SK-N-SH (cell line): Measurements from ENCODE around the gene ZDHHC11. TPM values are rescaled to one million over a fixed set of nuclear protein-coding genes. Genes with fewer than 3 reads are reported as not detected.

Experiments
- CTCF ChIA-PET: fragments of 300-600, 350-600 bp; formaldehyde crosslinking; extraction: SDS; loops from one replicate; lab custom pipeline; 2021; lab: Yijun Ruan, JAX
- POLR2A ChIA-PET: fragments of 350-600 bp; sonication (Branson Sonifier 250); formaldehyde crosslinking; extraction: SDS; loops from one replicate; lab custom pipeline; 2020; ENCODE audit warnings: antibody characterized with exemption, inconsistent platforms; lab: Yijun Ruan, JAX
- DNase-seq: peaks from one replicate; pipeline ENCODE4 v3.0.0; 2012
- H2AFZ ChIP-seq: fragments of 200-600 bp; sonication (generic); 2 replicates; pipeline ENCODE4 v1.8.1; 2016; ENCODE audit warnings: antibody characterized with exemption, mild to moderate bottlenecking, low read depth
- H3F3A ChIP-seq: fragments of 200-600 bp; sonication (generic); replicated peaks from 2 replicates; pipeline ENCODE3; 2016; ENCODE audit warnings: antibody characterized with exemption, mild to moderate bottlenecking; ENCODE audit not compliant: insufficient read depth
- H3K27ac ChIP-seq, 2 experiments: fragments of 200-500 bp in 1 of 2; fragments of 200-600 bp in 1 of 2; sonication (Bioruptor generic) in 1 of 2; sonication (generic), shearing (Covaris generic) in 1 of 2; 2 replicates each; pipeline versions ENCODE4 v1.5.1 to v1.6.1; 2014 to 2016; ENCODE audit warnings: low read depth in 2 of 2, inconsistent platforms in 1 of 2, low read length in 1 of 2, mild to moderate bottlenecking in 1 of 2, mixed read lengths in 1 of 2
- H3K27me3 ChIP-seq: fragments of 200-600 bp; sonication (generic), shearing (Covaris generic); 2 replicates; pipeline ENCODE4 v1.6.1; 2016; ENCODE audit warnings: mixed run types; ENCODE audit not compliant: insufficient read depth
- H3K36me3 ChIP-seq, 2 experiments: fragments of 200-500 bp in 1 of 2; fragments of 200-600 bp in 1 of 2; sonication (Bioruptor generic) in 1 of 2; sonication (generic) in 1 of 2; replicated peaks in 1 of 2; 2 replicates each; pipeline versions ENCODE3 to v1.5.1; 2014 to 2016; ENCODE audit warnings: low read length in 1 of 2, mild to moderate bottlenecking in 1 of 2; ENCODE audit not compliant: insufficient read depth in 2 of 2, control insufficient read depth in 1 of 2
- H3K4me1 ChIP-seq, 2 experiments: fragments of 200-500 bp in 1 of 2; fragments of 200-600 bp in 1 of 2; sonication (Bioruptor generic) in 1 of 2; sonication (generic), shearing (Covaris generic) in 1 of 2; 2 replicates each; pipeline versions ENCODE4 v1.5.1 to v1.6.1; 2014 to 2016; ENCODE audit warnings: low read depth in 1 of 2, low read length in 1 of 2, mixed run types in 1 of 2; ENCODE audit not compliant: insufficient read depth in 2 of 2, control insufficient read depth in 1 of 2
- H3K4me2 ChIP-seq: fragments of 200-600 bp; sonication (generic), shearing (Covaris generic); 2 replicates; pipeline ENCODE4 v1.6.1; 2017; ENCODE audit warnings: mixed run types
- H3K4me3 ChIP-seq, 2 experiments: fragments of 200-500 bp in 1 of 2; fragments of 200-600 bp in 1 of 2; sonication (Bioruptor generic) in 1 of 2; sonication (generic), shearing (Covaris generic) in 1 of 2; 2 replicates each; pipeline versions ENCODE4 v1.5.1 to v1.8.1; 2014 to 2016; ENCODE audit warnings: low read depth in 2 of 2, inconsistent platforms in 1 of 2, low read length in 1 of 2, mild to moderate bottlenecking in 1 of 2, mixed read lengths in 1 of 2, moderate library complexity in 1 of 2
- H3K79me2 ChIP-seq: fragments of 200-600 bp; sonication (generic); 2 replicates; pipeline ENCODE4 v1.8.1; 2017; ENCODE audit warnings: mild to moderate bottlenecking; ENCODE audit not compliant: insufficient read depth
- H3K9ac ChIP-seq: fragments of 200-600 bp; sonication (generic); 2 replicates; pipeline ENCODE4 v1.6.1; 2017; ENCODE audit warnings: mixed run types
- H3K9me2 ChIP-seq: fragments of 200-600 bp; sonication (generic); 2 replicates; pipeline ENCODE4 v1.6.1; 2017; ENCODE audit warnings: mixed run types
- H3K9me3 ChIP-seq: fragments of 200-600 bp; sonication (generic); 2 replicates; pipeline ENCODE4 v1.6.1; 2017; ENCODE audit warnings: mixed run types, mild to moderate bottlenecking, moderate library complexity
- H4K20me1 ChIP-seq: fragments of 200-600 bp; sonication (generic); 2 replicates; pipeline ENCODE4 v1.6.1; 2017; ENCODE audit warnings: mild to moderate bottlenecking, mixed run types; ENCODE audit not compliant: insufficient read depth
- CHD2 ChIP-seq: fragments of 150-350 bp; IDR thresholded peaks from 2 replicates; pipeline ENCODE4 v1.6.1; 2018; ENCODE audit warnings: low read length; ENCODE audit not compliant: partially characterized antibody
- EP300 ChIP-seq, 2 experiments: IDR thresholded peaks; 2 replicates each; pipeline versions ENCODE4 v1.4.0 to v1.6.1; 2012; ENCODE audit warnings: borderline replicate concordance in 1 of 2, low read depth in 1 of 2, low read length in 1 of 2
- FOSL2 ChIP-seq: IDR thresholded peaks from 2 replicates; pipeline ENCODE4 v1.4.0; 2012; ENCODE audit warnings: low read depth, mild to moderate bottlenecking, moderate library complexity, borderline replicate concordance
- GABPA ChIP-seq: IDR thresholded peaks from 2 replicates; pipeline ENCODE4 v1.4.0; 2012; ENCODE audit warnings: low read depth, mild to moderate bottlenecking
- GATA2 ChIP-seq: sonication (generic); formaldehyde crosslinking; IDR thresholded peaks from 2 replicates; pipeline ENCODE4 v1.5.0; 2020; ENCODE audit warnings: mild to moderate bottlenecking, missing genetic modification reagents
- IRF3 ChIP-seq: fragments of 150-350 bp; IDR thresholded peaks from 2 replicates; pipeline ENCODE4 v1.6.1; 2016; ENCODE audit warnings: mild to moderate bottlenecking, low read depth, low read length
- NFIC ChIP-seq: IDR thresholded peaks from 2 replicates; pipeline ENCODE4 v1.4.0; 2012; ENCODE audit warnings: borderline replicate concordance
- NRF1 ChIP-seq: IDR thresholded peaks from 2 replicates; pipeline ENCODE4 v1.6.1; 2012; ENCODE audit warnings: low read depth, mild to moderate bottlenecking, low read length
- PBX3 ChIP-seq: IDR thresholded peaks from 2 replicates; pipeline ENCODE4; 2012
- POLR2AphosphoS5 ChIP-seq: IDR thresholded peaks from 2 replicates; pipeline ENCODE4 v1.6.1; 2012; ENCODE audit warnings: low read depth, low read length
- RAD21 ChIP-seq: IDR thresholded peaks from 2 replicates; pipeline ENCODE4 v1.6.1; 2012; ENCODE audit warnings: mild to moderate bottlenecking, low read length
- RCOR1 ChIP-seq: fragments of 150-350 bp; IDR thresholded peaks from 2 replicates; pipeline ENCODE4 v1.6.1; 2017; ENCODE audit warnings: antibody characterized with exemption, low read length
- REST ChIP-seq: IDR thresholded peaks from 2 replicates; pipeline ENCODE4 v1.6.1; 2012; ENCODE audit warnings: mild to moderate bottlenecking, low read depth, low read length, moderate library complexity
- RXRA ChIP-seq: IDR thresholded peaks from 2 replicates; pipeline ENCODE4 v1.4.0; 2012; ENCODE audit warnings: low read depth, mild to moderate bottlenecking, borderline replicate concordance
- SMC3 ChIP-seq: IDR thresholded peaks from 2 replicates; pipeline ENCODE4 v1.6.1; 2012; ENCODE audit warnings: low read depth, low read length, improper control_type of control experiment
- TAF1 ChIP-seq: IDR thresholded peaks from 2 replicates; pipeline ENCODE4 v1.6.1; 2012; ENCODE audit warnings: low read depth, mild to moderate bottlenecking, low read length, moderate library complexity, borderline replicate concordance
- TCF12 ChIP-seq: IDR thresholded peaks from 2 replicates; pipeline ENCODE4 v1.4.0; 2012
- TEAD4 ChIP-seq: IDR thresholded peaks from 2 replicates; pipeline ENCODE4 v1.4.0; 2012; ENCODE audit warnings: mild to moderate bottlenecking, borderline replicate concordance; ENCODE audit not compliant: insufficient read depth
- YY1 ChIP-seq: IDR thresholded peaks from 2 replicates; pipeline ENCODE4 v1.4.0; 2012; ENCODE audit warnings: low read depth, mild to moderate bottlenecking
- WGBS: methylation state at CpG from one replicate; pipeline ENCODE4 v1.1.6; 2017; ENCODE audit warnings: low lambda C conversion rate; 5-methylcytosine and 5-hydroxymethylcytosine counted together
- polyA plus RNA-seq, 3 experiments: library from polyadenylated mRNA; depleted of rRNA; stranded (reverse); fragments of >200 nt; gene quantifications; 2 replicates each; pipeline ENCODE4 v1.2.3, GENCODE V29; 2012

Gene ZDHHC11
- polyA plus RNA-seq, 1 of the 3 experiments (the other 2 are of a cell fraction), result 0.76 TPM

- POLR2A ChIA-PET, result no interaction called here
- H3K36me3 ChIP-seq, result no peaks in the 10 kb centered on the region
- DNase-seq, result no peak
- no peak for TF ChIP-seq POLR2AphosphoS5
- TF ChIP-seq REST, result no peak
- TF ChIP-seq GABPA, result no peak
- TF ChIP-seq SMC3, result no peak
- no peak for TF ChIP-seq TEAD4
- no peak for TF ChIP-seq FOSL2
- no peak for TF ChIP-seq GATA2
- no peak for TF ChIP-seq NRF1
- no peak for TF ChIP-seq YY1
- no peak for TF ChIP-seq NFIC
- no peak for TF ChIP-seq TCF12
- TF ChIP-seq EP300 (IDR thresholded peaks at IDR 0.05; ENCODE audit: borderline replicate concordance in 1 of 2, low read depth in 1 of 2, low read length in 1 of 2), result no peak
- no peak for TF ChIP-seq PBX3
- TF ChIP-seq RXRA, result no peak
- no peak for TF ChIP-seq RAD21
- no peak for TF ChIP-seq CHD2
- no peak for TF ChIP-seq IRF3
- TF ChIP-seq RCOR1, result no peak
- TF ChIP-seq TAF1, result no peak
- WGBS, result 57% methylated on average over 15 of the region's 15 CpGs
- H3K79me2 ChIP-seq, result no peaks in the 10 kb centered on the region
- H3F3A ChIP-seq, result no peaks in the 10 kb centered on the region
- no peak overlapping the region for H3K27ac ChIP-seq
- H3K9ac ChIP-seq, result no peak overlapping the region
- H2AFZ ChIP-seq, result no peak overlapping the region
- CTCF ChIA-PET, result interaction anchor here (0.7 to 2.1 kb wide), 4 partner anchors 39 to 89 kb away, joined by 3 to 7 read pairs (median 4); no protein-coding TSS in a partner anchor
- no peak overlapping the region for H3K4me3 ChIP-seq
- H3K4me1 ChIP-seq, result peaks cover 0 to 16% of the 10 kb centered on the region in 2 experiments; a peak in 1 of 4 replicates
- H3K9me2 ChIP-seq, result no peaks in the 10 kb centered on the region
- H4K20me1 ChIP-seq, result no peaks in the 10 kb centered on the region
- no peaks in the 10 kb centered on the region for H3K9me3 ChIP-seq
- H3K4me2 ChIP-seq, result no peak overlapping the region
- no peaks in the 10 kb centered on the region; the same call in 1 of the 2 replicates for H3K27me3 ChIP-seq
These were observed 93.3 kb downstream of the ZDHHC11 start for GRCh38 chr5:757346-757930.
